MM.1S (cell line): ENCODE measurements around the gene SLC35D2.

Experiments
- DNase-seq: peaks from one replicate; pipeline ENCODE4 v3.0.0-alpha.2; 2015
- H2AFZ ChIP-seq: fragments of 300-600 bp; sonication (generic); 2 replicates; pipeline ENCODE4 v1.6.0; 2016; ENCODE audit warnings: antibody characterized with exemption, low read length
- H3F3A ChIP-seq: fragments of 300-600 bp; sonication (generic); 2 replicates; pipeline ENCODE4 v1.6.1; 2016; ENCODE audit warnings: mild to moderate bottlenecking, antibody characterized with exemption, low read length, moderate library complexity, mixed read lengths; ENCODE audit not compliant: insufficient read depth
- H3K27ac ChIP-seq: fragments of 300-600 bp; sonication (generic); 2 replicates; pipeline ENCODE4 v1.5.1; 2016; ENCODE audit warnings: mild to moderate bottlenecking, low read length
- H3K27me3 ChIP-seq: fragments of 300-600 bp; sonication (generic); replicated peaks from 2 replicates; pipeline ENCODE4 v1.6.0; 2016; ENCODE audit warnings: low read length; ENCODE audit not compliant: insufficient read depth
- H3K36me3 ChIP-seq: fragments of 300-600 bp; sonication (generic); replicated peaks from 2 replicates; pipeline ENCODE4 v1.6.1; 2016; ENCODE audit warnings: mild to moderate bottlenecking, low read length, mixed read lengths; ENCODE audit not compliant: insufficient read depth
- H3K4me1 ChIP-seq: fragments of 300-600 bp; sonication (generic); 2 replicates; pipeline ENCODE4 v1.6.1; 2016; ENCODE audit warnings: low read length, mixed read lengths
- H3K4me2 ChIP-seq: fragments of 300-600 bp; sonication (generic); 2 replicates; pipeline ENCODE4 v1.6.0; 2016; ENCODE audit warnings: low read depth, low read length
- H3K4me3 ChIP-seq: fragments of 300-600 bp; sonication (generic); 2 replicates; pipeline ENCODE4 v1.5.1; 2016; ENCODE audit warnings: low read length, mixed read lengths
- H3K79me2 ChIP-seq: fragments of 300-600 bp; sonication (generic); 2 replicates; pipeline ENCODE4 v1.6.1; 2016; ENCODE audit warnings: mixed run types, low read length, mixed read lengths
- H3K9ac ChIP-seq: fragments of 300-600 bp; sonication (generic); 2 replicates; pipeline ENCODE4 v1.6.1; 2016; ENCODE audit warnings: low read length, mixed read lengths
- H3K9me2 ChIP-seq: fragments of 300-600 bp; sonication (generic); replicated peaks from 2 replicates; pipeline ENCODE4 v1.6.1; 2016; ENCODE audit warnings: mild to moderate bottlenecking, low read length, mixed read lengths; ENCODE audit not compliant: insufficient read depth
- H3K9me3 ChIP-seq: fragments of 300-600 bp; sonication (generic); replicated peaks from 2 replicates; pipeline ENCODE4 v1.6.1; 2016; ENCODE audit warnings: mild to moderate bottlenecking, low read length, mixed read lengths; ENCODE audit not compliant: insufficient read depth
- H4K20me1 ChIP-seq: fragments of 300-600 bp; sonication (generic); 2 replicates; pipeline ENCODE4 v1.6.1; 2016; ENCODE audit warnings: mild to moderate bottlenecking, low read length, moderate library complexity, mixed read lengths; ENCODE audit not compliant: insufficient read depth
- EZH2 ChIP-seq: fragments of 300-600 bp; sonication (generic); optimal IDR thresholded peaks from 2 replicates; pipeline ENCODE3; 2017; ENCODE audit warnings: low read depth, mild to moderate bottlenecking, antibody characterized with exemption, low read length, mixed read lengths
- EZH2phosphoT487 ChIP-seq: fragments of 300-600 bp; sonication (generic); IDR thresholded peaks from 2 replicates; pipeline ENCODE4 v1.6.1; 2018; ENCODE audit warnings: antibody characterized with exemption, low read length
- TF ChIP-seq, protein P1 (sequence below): fragments of 300-600 bp; sonication (generic); IDR thresholded peaks from 2 replicates; pipeline ENCODE4 v1.5.1; 2016; ENCODE audit warnings: antibody characterized with exemption, low read length, mixed read lengths

Gene SLC35D2

DNA sequence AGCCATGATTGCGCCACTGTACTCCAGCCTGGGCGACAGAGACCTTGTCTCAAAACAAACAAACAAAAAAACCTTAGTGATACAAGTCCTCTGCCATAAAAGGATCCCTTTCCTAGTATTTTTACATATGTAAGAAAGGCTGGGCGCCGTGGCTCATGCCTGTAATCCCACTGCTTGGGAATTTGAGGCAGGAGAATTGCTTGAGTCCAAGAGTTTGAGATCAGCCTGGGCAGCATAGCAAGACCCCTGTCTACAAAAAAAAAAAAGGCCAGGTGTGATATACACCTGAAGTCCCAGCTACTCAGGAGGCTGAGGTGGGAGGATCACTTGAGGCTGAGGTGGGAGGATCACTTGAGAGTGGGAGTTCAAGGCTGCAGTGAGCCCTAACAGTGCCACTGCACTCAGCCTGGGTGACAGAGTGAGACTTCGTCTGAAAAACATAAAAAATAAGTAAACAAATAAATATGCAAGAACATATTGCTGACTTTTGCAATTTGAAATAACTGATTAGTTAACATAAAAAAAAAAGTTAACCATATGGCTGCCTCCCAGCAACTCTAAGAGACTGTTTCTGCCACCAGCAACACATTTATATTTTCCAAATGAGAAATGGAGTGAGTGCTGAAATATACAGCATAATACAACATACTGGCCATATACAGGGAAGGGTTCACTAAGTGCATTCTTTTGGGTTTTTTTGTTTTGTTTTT is 27.8 kb upstream of the SLC35D2 start:
- TF ChIP-seq EZH2phosphoT487: no peak
- Histone ChIP-seq H3K27me3 (no peaks in the 10 kb centered on the region), H3K4me2 (no peak overlapping the region), H3K4me1 (peaks cover 7% of the 10 kb centered on the region; the same call in 1 of the 2 replicates), H3K9me2 (no peaks in the 10 kb centered on the region), H3K9me3 (no peaks in the 10 kb centered on the region), H3K36me3 (no peaks in the 10 kb centered on the region; the same call in 1 of the 2 replicates), H3K27ac (no peak overlapping the region), H4K20me1 (peaks cover 24% of the 10 kb centered on the region), H3K4me3 (no peak overlapping the region), H2AFZ (no peak overlapping the region), H3F3A (peaks cover 9% of the 10 kb centered on the region; the same call in 1 of the 2 replicates), H3K9ac (no peak overlapping the region), H3K79me2 (peaks cover 92% of the 10 kb centered on the region)
- no peak for DNase-seq

DNA sequence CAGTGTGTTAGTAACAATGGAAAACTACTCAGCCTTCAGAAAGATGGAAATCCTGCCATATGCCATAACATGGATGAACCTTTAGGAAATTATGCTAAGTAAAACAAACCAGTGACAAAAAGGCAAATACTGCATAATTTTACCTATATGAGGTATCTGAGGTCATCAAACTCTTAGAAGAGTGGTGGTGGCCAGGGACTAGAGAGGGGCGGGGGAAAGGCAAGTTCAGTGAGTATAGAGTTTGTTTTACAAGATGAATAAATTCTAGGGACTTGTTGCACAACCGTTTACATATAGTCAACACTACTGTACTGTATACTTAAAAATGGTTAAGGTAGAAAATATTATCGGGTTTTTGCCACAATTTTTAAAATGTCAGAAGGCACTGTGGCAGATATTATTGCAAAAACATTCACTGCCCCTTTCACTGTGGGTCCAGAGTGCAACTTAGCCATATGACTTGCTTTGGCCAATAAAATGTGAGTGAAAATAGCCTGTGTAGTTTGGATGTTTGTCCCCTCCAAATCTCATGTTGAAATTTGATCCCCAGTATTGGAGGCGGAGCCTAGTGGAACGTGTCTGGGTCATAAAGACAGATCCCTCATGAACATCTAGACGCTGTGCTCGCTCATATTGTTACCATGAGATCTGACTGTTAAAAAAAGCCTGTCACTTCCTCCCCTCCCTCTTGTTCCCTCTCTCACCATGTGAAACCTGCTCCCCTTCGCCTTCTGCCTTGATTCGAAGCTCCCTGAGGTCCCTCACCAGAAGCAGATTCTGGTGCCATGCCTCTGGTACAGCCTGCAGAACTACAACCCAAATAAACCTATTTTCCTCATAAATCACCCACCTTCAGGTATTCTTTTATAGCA is 25.1 kb upstream of the SLC35D2 start:
- H3K27ac ChIP-seq: no peak overlapping the region
- H3K27me3 ChIP-seq: no peaks in the 10 kb centered on the region
- H3K79me2 ChIP-seq: peaks cover 90% of the 10 kb centered on the region
- H3K4me1 ChIP-seq: 0 out of 2 replicates have a peak, but pooled peaks cover under 1% of the 10 kb centered on the region
- no peaks in the 10 kb centered on the region; the same call in 1 of the 2 replicates for H3K36me3 ChIP-seq
- H3K4me2 ChIP-seq: no peak overlapping the region
- H3K4me3 ChIP-seq: no peak overlapping the region
- H3F3A ChIP-seq: 0 out of 2 replicates have a peak, but pooled peaks cover 2% of the 10 kb centered on the region
- DNase-seq: no peak
- no peak overlapping the region for H3K9ac ChIP-seq
- no peak overlapping the region for H2AFZ ChIP-seq
- TF ChIP-seq, protein P1, sequence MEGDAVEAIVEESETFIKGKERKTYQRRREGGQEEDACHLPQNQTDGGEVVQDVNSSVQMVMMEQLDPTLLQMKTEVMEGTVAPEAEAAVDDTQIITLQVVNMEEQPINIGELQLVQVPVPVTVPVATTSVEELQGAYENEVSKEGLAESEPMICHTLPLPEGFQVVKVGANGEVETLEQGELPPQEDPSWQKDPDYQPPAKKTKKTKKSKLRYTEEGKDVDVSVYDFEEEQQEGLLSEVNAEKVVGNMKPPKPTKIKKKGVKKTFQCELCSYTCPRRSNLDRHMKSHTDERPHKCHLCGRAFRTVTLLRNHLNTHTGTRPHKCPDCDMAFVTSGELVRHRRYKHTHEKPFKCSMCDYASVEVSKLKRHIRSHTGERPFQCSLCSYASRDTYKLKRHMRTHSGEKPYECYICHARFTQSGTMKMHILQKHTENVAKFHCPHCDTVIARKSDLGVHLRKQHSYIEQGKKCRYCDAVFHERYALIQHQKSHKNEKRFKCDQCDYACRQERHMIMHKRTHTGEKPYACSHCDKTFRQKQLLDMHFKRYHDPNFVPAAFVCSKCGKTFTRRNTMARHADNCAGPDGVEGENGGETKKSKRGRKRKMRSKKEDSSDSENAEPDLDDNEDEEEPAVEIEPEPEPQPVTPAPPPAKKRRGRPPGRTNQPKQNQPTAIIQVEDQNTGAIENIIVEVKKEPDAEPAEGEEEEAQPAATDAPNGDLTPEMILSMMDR: no peak
- no peak for TF ChIP-seq EZH2phosphoT487
- no peak for TF ChIP-seq EZH2
- H4K20me1 ChIP-seq: peaks cover 15% of the 10 kb centered on the region
- no peaks in the 10 kb centered on the region for H3K9me3 ChIP-seq
- H3K9me2 ChIP-seq: no peaks in the 10 kb centered on the region

DNA sequence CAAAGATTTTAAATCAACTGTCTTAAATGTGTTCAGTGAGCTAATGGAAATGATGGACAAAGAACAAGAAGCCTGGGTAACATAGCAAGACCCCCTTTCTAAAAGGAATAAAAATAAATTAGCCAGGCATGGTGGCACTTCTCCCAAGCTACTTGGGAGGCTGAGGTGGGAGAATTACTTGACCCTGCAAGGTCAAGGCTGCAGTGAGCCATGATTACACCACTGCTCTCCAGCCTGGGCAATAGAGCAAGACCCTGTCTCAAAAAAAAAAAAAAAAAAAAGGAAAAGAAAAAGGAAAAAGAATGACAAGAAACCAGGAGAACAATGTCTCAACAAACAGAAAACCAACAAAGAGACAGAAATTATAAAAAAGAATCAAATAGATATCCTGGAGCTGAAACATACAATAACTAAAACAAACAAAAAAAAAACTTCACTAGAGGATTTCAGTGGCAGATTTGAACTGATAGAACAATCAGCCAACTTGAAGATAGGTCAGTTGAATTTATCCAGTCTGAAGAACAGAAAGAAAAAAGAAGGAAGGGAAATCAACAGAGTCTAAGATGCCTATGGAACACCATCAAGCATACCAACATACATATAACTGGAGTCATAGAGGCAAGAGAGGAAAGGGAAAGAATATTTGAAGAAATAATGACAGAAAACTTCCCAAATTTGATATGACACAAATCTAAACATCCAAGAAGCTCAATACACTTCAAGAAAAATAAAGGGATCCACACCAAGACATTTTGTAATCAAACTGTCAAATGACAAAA is 16.8 kb upstream of the SLC35D2 start:
- H3K4me2 ChIP-seq: no peak overlapping the region
- H3K27me3 ChIP-seq: no peaks in the 10 kb centered on the region
- H3K9ac ChIP-seq: no peak overlapping the region
- no peaks in the 10 kb centered on the region for H3K4me1 ChIP-seq
- H4K20me1 ChIP-seq: peaks cover 25% of the 10 kb centered on the region; the same call in 1 of the 2 replicates
- no peak overlapping the region for H2AFZ ChIP-seq
- no peak for DNase-seq
- H3K36me3 ChIP-seq: peaks cover 2% of the 10 kb centered on the region; the same call in 1 of the 2 replicates
- no peak overlapping the region for H3K4me3 ChIP-seq
- no peaks in the 10 kb centered on the region for H3K9me2 ChIP-seq
- no peak overlapping the region for H3K27ac ChIP-seq
- no peaks in the 10 kb centered on the region for H3K9me3 ChIP-seq
- peaks cover 85% of the 10 kb centered on the region for H3K79me2 ChIP-seq
- no peaks in the 10 kb centered on the region for H3F3A ChIP-seq
- TF ChIP-seq, protein P1: no peak
- TF ChIP-seq EZH2phosphoT487 (no peak), EZH2 (no peak)
